Stimulated activated naive CD8-positive, alpha-beta T cell treated with anti-CD3 and anti-CD28 coated beads, Interleukin-15, amount 100 ng/mL, for 72 hours (primary cell): Measurements from ENCODE around the gene OLR1.
"Not testable (repeated sequence)": the region's sequence is repeated elsewhere in the genome, so short reads cannot be mapped to it uniquely, and the experiment has no call there.

Experiments used
- ATAC-seq: fragments of 150-1000 bp; cut with Tn5 transposase; 2 replicates; pipeline ENCODE4 v1.10.0; 2021; ENCODE audit warnings: mild to moderate bottlenecking, moderate library complexity
- DNase-seq, 2 donors: peaks; one replicate each; pipeline ENCODE4 v3.0.0; 2021 to 2022
- H3K27ac Mint-ChIP-seq, 2 donors: one replicate each; pipeline ENCODE4 v1.8.0; 2022; ENCODE audit warnings: mild to moderate bottlenecking in 2 of 2, mixed read lengths in 2 of 2, moderate library complexity in 2 of 2
- H3K27me3 Mint-ChIP-seq: one replicate; pipeline ENCODE4 v1.8.0; 2022; ENCODE audit warnings: mixed read lengths
- H3K4me1 Mint-ChIP-seq: one replicate; pipeline ENCODE4 v1.8.0; 2022; ENCODE audit warnings: mild to moderate bottlenecking, mixed read lengths
- H3K4me3 Mint-ChIP-seq, 2 donors: one replicate each; pipeline ENCODE4 v1.8.0; 2022; ENCODE audit warnings: mild to moderate bottlenecking in 2 of 2, mixed read lengths in 2 of 2, moderate library complexity in 1 of 2
- H3K9me3 Mint-ChIP-seq, 2 donors: one replicate each; pipeline ENCODE4 v1.8.0; 2022; ENCODE audit warnings: mixed read lengths in 2 of 2

Gene OLR1

GRCh38 chr12:10205220-10205807, 33.4 kb upstream of the OLR1 start:
- Mint-ChIP-seq H3K4me1 (no peaks in the 10 kb centered on the region), H3K27ac (no peak overlapping the region)
- DNase-seq, result no peak

GRCh38 chr12:10204495-10204894, 32.6 kb upstream of the OLR1 start:
- not testable (repeated sequence) for H3K4me1 Mint-ChIP-seq, H3K9me3 Mint-ChIP-seq, H3K27ac Mint-ChIP-seq, ATAC-seq, DNase-seq, H3K27me3 Mint-ChIP-seq, H3K4me3 Mint-ChIP-seq

More at GRCh38 chr12:10205220-10205807, 33.4 kb upstream of the OLR1 start:
- Mint-ChIP-seq H3K4me3 (no peak overlapping the region), H3K9me3 (no peaks in the 10 kb centered on the region), H3K27me3 (no peaks in the 10 kb centered on the region)
- no peak for ATAC-seq

GRCh38 chr12:10197879-10198278, 25.9 kb upstream of the OLR1 start:
- Mint-ChIP-seq H3K9me3 (no peaks in the 10 kb centered on the region), H3K4me1 (no peaks in the 10 kb centered on the region), H3K27me3 (peaks cover 21% of the 10 kb centered on the region), H3K27ac (no peak overlapping the region), H3K4me3 (no peak overlapping the region)
- DNase-seq (no peak), ATAC-seq (no peak)

- H3K27me3 Mint-ChIP-seq, result peaks cover 21% of the 10 kb centered on the region
- H3K9me3 Mint-ChIP-seq, result no peaks in the 10 kb centered on the region
- H3K27ac Mint-ChIP-seq, result no peak overlapping the region
- ATAC-seq (no peak), DNase-seq (no peak)
- no peaks in the 10 kb centered on the region for H3K4me1 Mint-ChIP-seq
- H3K4me3 Mint-ChIP-seq, result no peak overlapping the region
These were observed 24.3 kb upstream of the OLR1 start for GRCh38 chr12:10196210-10196609.

GRCh38 chr12:10194160-10194670, 22.3 kb upstream of the OLR1 start:
- Mint-ChIP-seq H3K9me3 (no peaks in the 10 kb centered on the region), H3K4me1 (no peaks in the 10 kb centered on the region), H3K27ac (no peak overlapping the region), H3K27me3 (peaks cover 21% of the 10 kb centered on the region), H3K4me3 (no peak overlapping the region)
- ATAC-seq (no peak), DNase-seq (no peak)

GRCh38 chr12:10191865-10192264, 19.9 kb upstream of the OLR1 start:
- H3K4me1 Mint-ChIP-seq, result no peaks in the 10 kb centered on the region
- no peak overlapping the region for H3K4me3 Mint-ChIP-seq
- no peaks in the 10 kb centered on the region for H3K9me3 Mint-ChIP-seq
- ATAC-seq, result no peak
- no peak overlapping the region for H3K27ac Mint-ChIP-seq
- H3K27me3 Mint-ChIP-seq, result peaks cover 21% of the 10 kb centered on the region
- no peak for DNase-seq

GRCh38 chr12:10190558-10191388, 18.8 kb upstream of the OLR1 start:
- Mint-ChIP-seq H3K27me3 (peaks cover 21% of the 10 kb centered on the region), H3K9me3 (no peaks in the 10 kb centered on the region), H3K4me3 (no peak overlapping the region), H3K4me1 (peaks cover 5% of the 10 kb centered on the region), H3K27ac (no peak overlapping the region)
- ATAC-seq (peak; percentile 99), DNase-seq (peak; percentile 24 to 52)

- H3K27me3 Mint-ChIP-seq, result peaks cover 14% of the 10 kb centered on the region
- peaks cover 5% of the 10 kb centered on the region for H3K4me1 Mint-ChIP-seq
- no peak overlapping the region for H3K4me3 Mint-ChIP-seq
- no peak overlapping the region for H3K27ac Mint-ChIP-seq
- DNase-seq (no peak), ATAC-seq (no peak)
- no peaks in the 10 kb centered on the region for H3K9me3 Mint-ChIP-seq
These were observed 17.7 kb upstream of the OLR1 start for GRCh38 chr12:10189653-10190052.

- not testable (repeated sequence) for ATAC-seq, H3K4me3 Mint-ChIP-seq, H3K27ac Mint-ChIP-seq, H3K4me1 Mint-ChIP-seq, H3K27me3 Mint-ChIP-seq, H3K9me3 Mint-ChIP-seq, DNase-seq
These were observed 15.0 kb upstream of the OLR1 start for GRCh38 chr12:10186958-10187357.

- DNase-seq (no peak), ATAC-seq (no peak)
- Mint-ChIP-seq H3K4me3 (no peak overlapping the region), H3K9me3 (no peaks in the 10 kb centered on the region), H3K27me3 (no peaks in the 10 kb centered on the region), H3K27ac (no peak overlapping the region), H3K4me1 (peaks cover 5% of the 10 kb centered on the region)
These were observed 14.4 kb upstream of the OLR1 start for GRCh38 chr12:10186299-10186698.

GRCh38 chr12:10184261-10184843, 12.4 kb upstream of the OLR1 start:
- Mint-ChIP-seq H3K4me1 (peaks cover 5% of the 10 kb centered on the region), H3K9me3 (no peaks in the 10 kb centered on the region), H3K27ac (no peak overlapping the region), H3K27me3 (peaks cover 3% of the 10 kb centered on the region), H3K4me3 (no peak overlapping the region)
- ATAC-seq, result no peak
- no peak for DNase-seq

GRCh38 chr12:10182354-10183049, 10.6 kb upstream of the OLR1 start:
- H3K4me1 Mint-ChIP-seq, result peaks cover 5% of the 10 kb centered on the region
- H3K27ac Mint-ChIP-seq, result no peak overlapping the region
- DNase-seq (no peak), ATAC-seq (no peak)
- peaks cover 10% of the 10 kb centered on the region for H3K27me3 Mint-ChIP-seq
- H3K4me3 Mint-ChIP-seq, result no peak overlapping the region
- H3K9me3 Mint-ChIP-seq, result no peaks in the 10 kb centered on the region

- H3K9me3 Mint-ChIP-seq, result no peaks in the 10 kb centered on the region
These were observed 7.8 kb upstream of the OLR1 start for GRCh38 chr12:10179776-10180181.

GRCh38 chr12:10178821-10179220, 6.9 kb upstream of the OLR1 start, which contains the start of gene TMEM52B:
TSS of gene TMEM52B (plus strand) at chr12:10179032. CDS start at chr12:10179575, 543 bp downstream.
- Mint-ChIP-seq H3K27me3 (peaks cover 17% of the 10 kb centered on the region), H3K9me3 (no peaks in the 10 kb centered on the region), H3K4me3 (no peak within 1 kb of the TSS), H3K27ac (no peak within 1 kb of the TSS), H3K4me1 (no peaks in the 10 kb centered on the region)
- no peak for DNase-seq
- ATAC-seq, result no peak

More at GRCh38 chr12:10179776-10180181, 7.8 kb upstream of the OLR1 start:
- DNase-seq (no peak), ATAC-seq (no peak)
- no peaks in the 10 kb centered on the region for H3K4me1 Mint-ChIP-seq
- H3K4me3 Mint-ChIP-seq, result no peak overlapping the region
- no peak overlapping the region for H3K27ac Mint-ChIP-seq
- peaks cover 17% of the 10 kb centered on the region for H3K27me3 Mint-ChIP-seq

- peaks cover 25% of the 10 kb centered on the region for H3K27me3 Mint-ChIP-seq
- H3K4me3 Mint-ChIP-seq, result no peak overlapping the region
- H3K9me3 Mint-ChIP-seq, result no peaks in the 10 kb centered on the region
- DNase-seq (no peak), ATAC-seq (no peak)
- H3K27ac Mint-ChIP-seq, result peak overlapping the region in 1 of 2 donors; percentile 28
- no peaks in the 10 kb centered on the region for H3K4me1 Mint-ChIP-seq
These were observed 4.1 kb upstream of the OLR1 start for GRCh38 chr12:10175846-10176636.
